GM06990 (cell line): Measurements from ENCODE around the gene TRAF1.

Experiments used
- DNase-seq: peaks from one replicate; pipeline ENCODE4 v3.0.0-alpha.2; 2011; ENCODE audit not compliant: insufficient read length; ENCODE audit errors: extremely low read depth
- H3K27me3 ChIP-seq: replicated peaks from 2 replicates; pipeline ENCODE4 v1.6.0; 2011; ENCODE audit warnings: low read length; ENCODE audit not compliant: control insufficient read depth, insufficient read depth
- H3K36me3 ChIP-seq: 2 replicates; pipeline ENCODE4 v1.5.1; 2011; ENCODE audit warnings: low read length; ENCODE audit not compliant: control insufficient read depth, insufficient read depth
- H3K4me3 ChIP-seq: replicated peaks from 2 replicates; pipeline ENCODE4 v1.5.1; 2011; ENCODE audit warnings: low read depth, mild to moderate bottlenecking, control low read depth, low read length
- TF ChIP-seq, protein P1 (sequence below): IDR thresholded peaks from 2 replicates; pipeline ENCODE4 v1.5.1; 2011; ENCODE audit warnings: low read length, control low read depth, mild to moderate bottlenecking, inconsistent platforms; ENCODE audit not compliant: insufficient read depth, poor library complexity, severe bottlenecking

The TRAF1 gene

DNA sequence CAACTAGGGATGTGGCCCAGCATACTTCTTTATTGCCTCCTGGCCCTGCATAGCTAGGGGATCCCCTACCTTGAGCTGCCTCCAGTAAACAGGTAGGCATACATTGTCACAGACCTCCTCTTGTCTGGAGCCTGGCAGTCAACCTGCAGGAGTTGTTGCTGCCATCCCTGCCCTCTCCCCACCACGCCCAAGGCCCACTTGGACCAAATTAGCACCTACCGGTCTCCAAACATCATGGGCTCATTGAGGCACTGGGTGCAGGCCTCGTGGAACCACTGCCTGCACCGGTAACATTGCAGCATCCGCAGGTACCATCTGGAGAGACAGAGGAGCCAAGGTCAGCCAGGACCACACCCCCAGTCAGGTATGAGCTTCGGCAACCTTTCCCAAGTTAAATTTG lies 59.9 kb downstream of the TRAF1 start:
- H3K4me3 ChIP-seq, result no peak overlapping the region
- no peak for DNase-seq
- TF ChIP-seq, protein P1, sequence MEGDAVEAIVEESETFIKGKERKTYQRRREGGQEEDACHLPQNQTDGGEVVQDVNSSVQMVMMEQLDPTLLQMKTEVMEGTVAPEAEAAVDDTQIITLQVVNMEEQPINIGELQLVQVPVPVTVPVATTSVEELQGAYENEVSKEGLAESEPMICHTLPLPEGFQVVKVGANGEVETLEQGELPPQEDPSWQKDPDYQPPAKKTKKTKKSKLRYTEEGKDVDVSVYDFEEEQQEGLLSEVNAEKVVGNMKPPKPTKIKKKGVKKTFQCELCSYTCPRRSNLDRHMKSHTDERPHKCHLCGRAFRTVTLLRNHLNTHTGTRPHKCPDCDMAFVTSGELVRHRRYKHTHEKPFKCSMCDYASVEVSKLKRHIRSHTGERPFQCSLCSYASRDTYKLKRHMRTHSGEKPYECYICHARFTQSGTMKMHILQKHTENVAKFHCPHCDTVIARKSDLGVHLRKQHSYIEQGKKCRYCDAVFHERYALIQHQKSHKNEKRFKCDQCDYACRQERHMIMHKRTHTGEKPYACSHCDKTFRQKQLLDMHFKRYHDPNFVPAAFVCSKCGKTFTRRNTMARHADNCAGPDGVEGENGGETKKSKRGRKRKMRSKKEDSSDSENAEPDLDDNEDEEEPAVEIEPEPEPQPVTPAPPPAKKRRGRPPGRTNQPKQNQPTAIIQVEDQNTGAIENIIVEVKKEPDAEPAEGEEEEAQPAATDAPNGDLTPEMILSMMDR, result no peak
- no peaks in the 10 kb centered on the region for H3K27me3 ChIP-seq
- peaks cover 42% of the 10 kb centered on the region for H3K36me3 ChIP-seq

DNA sequence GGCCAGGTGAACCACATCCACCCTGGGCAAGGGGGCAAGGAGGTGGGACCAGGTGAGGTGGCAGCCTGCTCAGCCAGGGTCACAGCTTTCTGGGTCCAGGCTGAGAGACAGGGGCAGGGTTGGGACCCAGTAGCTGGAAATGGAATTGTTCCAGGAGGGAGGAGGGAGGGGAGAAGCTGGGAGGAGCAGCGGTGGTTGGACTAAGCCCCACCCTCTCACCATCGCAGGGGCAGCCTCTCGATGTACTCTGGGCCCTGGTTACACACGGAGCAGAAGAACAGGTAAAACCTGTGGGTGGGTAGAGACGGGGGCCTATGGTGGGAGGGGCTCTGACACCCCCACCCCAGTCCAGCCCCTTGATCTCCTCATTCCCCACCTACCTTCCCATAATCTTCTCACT lies 60.8 kb downstream of the TRAF1 start:
- no peaks in the 10 kb centered on the region for H3K27me3 ChIP-seq
- H3K4me3 ChIP-seq, result no peak overlapping the region
- no peak for DNase-seq
- TF ChIP-seq, protein P1, result no peak
- H3K36me3 ChIP-seq, result peaks cover 48% of the 10 kb centered on the region

DNA sequence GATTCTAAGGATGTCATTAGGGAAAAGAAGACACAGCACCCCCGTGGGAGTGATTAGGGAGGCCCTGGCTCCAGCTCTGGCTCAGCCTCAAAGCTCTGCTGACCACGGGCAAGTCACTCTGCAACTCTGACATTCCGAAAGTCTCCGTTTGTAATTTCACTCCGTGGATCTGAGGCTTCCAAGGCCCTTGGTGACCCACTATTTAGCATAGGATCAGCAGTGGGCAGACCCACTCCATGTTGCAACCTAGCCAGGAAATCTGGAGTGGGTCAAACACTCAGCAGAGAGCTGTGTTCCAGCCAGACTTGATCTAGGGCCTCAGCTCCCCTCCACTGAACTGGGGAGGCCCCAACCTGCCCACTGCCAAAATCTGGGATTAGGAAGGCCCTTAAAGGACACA lies 61.4 kb downstream of the TRAF1 start:
- DNase-seq, result no peak
- H3K36me3 ChIP-seq, result peaks cover 47% of the 10 kb centered on the region
- H3K27me3 ChIP-seq, result no peaks in the 10 kb centered on the region
- no peak overlapping the region for H3K4me3 ChIP-seq
- TF ChIP-seq, protein P1, result no peak

DNA sequence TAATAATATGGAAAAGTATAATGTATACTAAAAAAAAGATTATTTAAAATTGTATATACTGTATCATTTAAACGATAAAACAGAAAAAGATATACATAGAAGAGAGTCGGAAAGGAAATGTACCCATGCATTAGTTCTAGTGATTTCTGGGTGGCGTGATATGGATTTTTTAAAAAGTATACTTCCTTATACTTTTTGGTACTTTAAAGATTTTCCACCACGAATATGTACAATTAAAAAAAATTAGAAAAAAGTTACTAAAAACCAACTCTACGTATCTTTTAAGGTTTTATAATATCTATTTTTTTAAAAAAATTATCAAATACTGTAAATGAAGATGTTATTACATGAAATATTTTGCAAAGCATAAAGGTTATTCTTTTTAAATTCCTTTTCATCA lies 61.9 kb downstream of the TRAF1 start:
- no peak for DNase-seq
- Histone ChIP-seq H3K27me3 (no peaks in the 10 kb centered on the region), H3K36me3 (peaks cover 45% of the 10 kb centered on the region)

DNA sequence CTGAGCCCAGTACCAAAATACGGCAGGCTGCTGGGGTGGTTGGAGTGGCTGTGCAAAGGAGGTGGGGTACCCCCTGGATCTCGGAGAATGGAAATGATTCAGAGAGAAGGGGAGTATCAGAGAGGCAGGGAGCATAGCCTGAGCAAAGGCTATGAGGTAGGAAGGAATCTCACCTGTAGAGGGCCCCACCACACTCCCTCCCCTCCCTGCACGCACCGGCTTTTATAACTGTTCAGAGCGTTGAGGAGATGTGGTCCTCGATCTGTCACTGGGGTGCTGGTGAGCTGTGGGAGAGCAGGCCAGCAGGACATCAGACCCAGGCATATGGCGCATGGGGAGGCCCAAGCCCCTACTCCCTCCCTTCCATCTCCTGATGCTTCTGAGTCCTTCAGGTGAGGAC lies 62.8 kb downstream of the TRAF1 start:
- Histone ChIP-seq H3K4me3 (no peak overlapping the region), H3K36me3 (peaks cover 44% of the 10 kb centered on the region), H3K27me3 (no peaks in the 10 kb centered on the region)
- TF ChIP-seq, protein P1, result no peak
- DNase-seq, result no peak

More for the DNA sequence above, 61.9 kb downstream of the TRAF1 start:
- H3K4me3 ChIP-seq, result no peak overlapping the region
- TF ChIP-seq, protein P1, result no peak

DNA sequence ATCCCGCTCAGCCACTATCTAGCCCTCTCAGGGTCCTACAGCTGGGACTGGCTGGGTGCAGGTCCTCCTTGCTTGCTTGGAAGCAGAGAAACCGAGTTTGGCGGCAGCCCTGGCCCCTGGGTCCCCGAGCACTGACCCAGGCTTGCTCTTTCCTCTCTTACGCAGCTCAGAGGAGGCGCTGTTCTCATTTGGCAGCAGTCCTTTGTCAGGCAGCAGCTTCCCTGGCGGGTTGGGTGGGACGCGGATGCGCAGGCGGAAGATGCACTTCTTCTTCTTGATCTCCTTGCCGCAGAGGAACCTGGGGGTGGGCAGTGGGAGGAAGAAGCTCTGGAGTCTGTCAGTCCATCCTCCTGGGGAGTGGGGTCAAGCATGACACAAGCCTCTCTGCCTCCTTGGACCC lies 64.1 kb downstream of the TRAF1 start:
- TF ChIP-seq, protein P1, result no peak
- Histone ChIP-seq H3K27me3 (no peaks in the 10 kb centered on the region), H3K4me3 (no peak overlapping the region), H3K36me3 (peaks cover 53% of the 10 kb centered on the region)
- no peak for DNase-seq
